ENCODE data around the gene LTBR.

Gene LTBR

DNA sequence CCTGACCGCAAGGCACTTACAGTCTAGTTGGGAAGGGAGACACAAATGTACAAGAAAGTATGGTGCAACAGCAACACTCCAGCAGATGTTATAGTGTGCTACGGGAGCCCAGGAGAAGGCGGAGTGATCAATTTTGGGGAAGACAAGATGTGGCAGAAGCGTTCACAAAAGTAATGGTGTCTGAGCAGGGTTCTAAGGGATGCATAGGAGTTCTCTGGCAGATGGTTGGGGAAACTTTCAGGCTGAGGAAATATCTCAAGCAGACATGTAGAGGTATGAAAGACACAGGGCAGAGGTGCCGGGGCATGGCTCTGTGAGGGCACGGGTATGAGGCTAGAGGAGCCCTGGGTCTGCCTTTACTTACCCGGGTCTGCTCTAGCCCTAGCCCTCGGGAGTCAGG, 37.0 kb upstream of the LTBR start:
- DNase-seq (ENCODE audit: low read depth) = no peak

DNA sequence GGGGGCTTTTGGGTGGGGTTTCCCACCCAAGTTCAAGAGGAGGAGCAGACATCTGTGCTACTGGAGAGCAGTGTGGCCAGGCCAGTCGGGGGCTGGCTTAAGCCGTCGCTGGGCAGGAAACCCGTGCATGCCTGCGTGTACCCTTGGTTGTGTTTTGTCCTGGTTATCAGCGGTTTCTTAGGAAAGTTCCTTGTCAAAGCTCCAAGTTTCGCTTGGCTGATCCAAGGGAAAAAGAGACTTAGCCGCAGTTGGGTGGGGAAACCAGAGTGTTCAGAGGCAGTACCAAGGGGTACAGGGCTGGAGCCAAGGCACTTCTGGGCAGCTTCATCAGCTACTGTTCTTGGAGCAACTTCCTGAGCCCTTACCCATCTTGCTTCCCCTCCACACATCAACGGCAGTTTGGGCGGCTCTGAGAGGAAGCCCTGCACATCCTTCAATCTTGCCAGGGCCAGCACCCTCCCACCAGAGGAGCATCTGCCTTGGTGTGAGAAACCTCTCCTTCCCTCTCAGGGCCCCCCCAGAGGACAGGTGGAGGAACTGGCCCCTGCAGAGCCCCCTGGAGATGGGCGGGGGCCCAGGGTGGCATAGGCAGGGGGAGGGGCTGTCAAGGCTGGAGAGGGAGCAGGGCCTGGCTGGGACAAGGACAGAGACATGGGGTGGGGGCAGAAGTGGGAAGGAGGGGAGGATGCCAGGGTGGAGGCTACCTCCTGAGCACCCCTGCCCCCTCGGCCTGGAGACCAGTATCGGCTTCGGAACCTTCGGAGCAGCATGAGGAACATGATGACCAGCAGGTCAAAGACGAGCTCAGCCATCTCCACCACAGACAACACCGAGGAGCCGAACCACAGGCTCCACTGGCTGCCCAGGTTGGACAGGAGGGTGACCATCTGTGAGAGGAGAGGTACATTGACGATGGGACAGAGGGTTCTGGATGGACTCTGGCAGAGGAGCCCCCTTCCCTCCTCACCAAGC, 36.3 kb upstream of the LTBR start:
- DNase-seq (ENCODE audit: low read depth) = no peak

DNA sequence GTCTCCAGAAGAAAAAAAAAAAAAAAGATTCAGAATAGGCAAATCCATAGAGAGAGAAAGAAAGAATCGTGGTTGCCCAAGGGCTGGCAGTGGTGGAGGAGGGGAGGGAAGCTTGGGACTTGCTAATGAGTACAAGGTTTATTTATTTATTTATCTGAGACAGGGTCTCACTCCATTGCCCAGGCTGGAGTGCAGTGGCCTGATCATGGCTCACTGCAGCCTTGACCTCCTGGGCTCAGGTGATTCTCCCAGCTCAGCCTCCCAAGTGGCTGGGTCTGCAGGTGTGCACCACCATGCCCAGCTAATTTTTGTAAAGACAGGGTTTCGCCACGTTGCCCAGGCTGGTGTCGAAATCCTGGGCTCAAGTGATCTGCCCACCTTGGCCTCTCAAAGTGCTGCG, 32.3 kb upstream of the LTBR start:
- DNase-seq (ENCODE audit: low read depth) = no peak

DNA sequence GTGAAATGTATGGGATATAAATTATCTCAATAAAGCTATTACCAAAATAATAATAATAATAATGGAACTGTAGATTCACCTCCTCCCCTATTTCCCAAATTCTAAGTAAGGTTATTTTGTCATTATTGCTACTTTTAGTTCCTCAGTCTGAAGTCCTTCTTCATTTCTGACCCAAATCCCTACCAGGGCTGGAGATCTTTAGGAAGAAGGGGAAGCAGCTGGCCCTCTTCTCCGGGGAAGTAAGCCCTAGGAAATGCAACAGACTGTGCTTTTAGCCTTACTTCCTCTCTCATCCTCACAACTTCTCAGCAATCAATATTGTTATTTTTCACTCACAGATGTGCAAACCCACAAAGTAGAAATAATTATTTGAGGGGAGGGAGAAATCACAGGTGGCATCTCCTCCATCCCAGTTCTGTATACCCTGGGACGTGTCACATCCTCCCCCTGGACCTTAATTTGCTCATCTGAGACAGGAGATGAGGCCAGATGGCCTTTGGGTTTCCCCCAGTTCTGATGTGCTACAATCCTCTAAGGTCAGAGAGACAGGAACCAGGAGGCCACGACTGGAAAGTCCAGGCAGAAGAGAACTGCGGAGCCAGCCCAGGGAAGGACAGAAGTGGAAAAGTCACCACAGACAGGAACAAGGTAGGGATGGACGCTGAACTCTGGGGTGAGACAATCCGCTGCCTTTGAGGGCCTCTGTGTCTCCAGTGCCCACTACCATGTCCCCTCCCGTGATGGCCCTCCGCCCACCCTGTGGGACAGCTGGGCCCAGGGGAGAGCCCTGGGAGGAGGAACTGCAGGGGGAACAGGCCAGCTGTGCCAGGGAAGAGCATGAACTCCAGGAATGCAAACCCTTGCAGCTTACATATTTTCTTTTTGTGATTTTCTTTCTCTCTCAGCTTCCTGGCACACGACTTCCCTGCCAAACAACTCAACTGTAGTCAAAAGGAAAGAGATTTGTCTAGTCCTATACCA, 31.5 kb upstream of the LTBR start:
- DNase-seq (ENCODE audit: low read depth) = no peak

DNA sequence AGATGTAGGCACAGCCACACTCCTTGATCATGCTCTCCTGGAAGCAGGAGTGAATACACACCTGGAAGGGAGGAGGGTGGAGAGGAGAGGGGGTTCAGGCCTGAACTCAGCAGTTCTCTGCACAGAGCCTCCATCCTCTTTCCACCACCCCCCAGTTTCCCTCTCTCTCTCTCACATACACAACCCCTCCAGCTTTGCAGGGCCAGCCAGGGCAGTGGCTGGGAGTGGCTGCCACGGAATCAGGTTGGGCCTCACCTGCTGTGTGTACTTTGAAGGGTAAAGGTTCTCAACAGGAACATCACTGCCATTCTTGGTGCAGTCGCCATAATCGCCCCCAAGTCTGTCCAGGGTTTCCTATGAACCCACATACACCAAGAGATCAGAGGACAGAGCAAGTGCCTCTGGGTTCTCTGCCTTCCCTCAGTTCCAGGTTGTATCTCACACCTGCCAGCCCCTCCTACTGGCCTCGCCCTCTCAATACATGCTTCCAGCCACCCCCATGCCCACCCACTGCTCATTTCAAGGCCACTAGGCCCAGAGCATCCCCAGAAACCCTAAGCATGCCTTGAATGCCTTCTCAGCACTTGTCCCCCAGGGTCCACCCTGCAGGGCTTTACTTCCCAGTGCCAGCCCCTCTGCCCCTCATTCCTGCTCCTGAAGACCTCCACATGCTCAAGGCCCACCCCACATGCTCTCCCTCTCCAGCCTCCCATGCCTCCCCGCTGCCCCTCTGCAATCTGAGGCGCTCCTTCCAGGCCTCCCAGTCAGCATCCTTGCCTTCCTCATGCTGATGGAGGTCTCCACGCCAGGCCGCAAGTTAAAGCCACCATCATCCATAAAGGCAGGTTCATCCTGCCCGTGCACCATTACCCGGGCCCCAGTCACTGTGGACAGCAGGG, 29.2 kb upstream of the LTBR start:
- DNase-seq (ENCODE audit: low read depth) = no peak

DNA sequence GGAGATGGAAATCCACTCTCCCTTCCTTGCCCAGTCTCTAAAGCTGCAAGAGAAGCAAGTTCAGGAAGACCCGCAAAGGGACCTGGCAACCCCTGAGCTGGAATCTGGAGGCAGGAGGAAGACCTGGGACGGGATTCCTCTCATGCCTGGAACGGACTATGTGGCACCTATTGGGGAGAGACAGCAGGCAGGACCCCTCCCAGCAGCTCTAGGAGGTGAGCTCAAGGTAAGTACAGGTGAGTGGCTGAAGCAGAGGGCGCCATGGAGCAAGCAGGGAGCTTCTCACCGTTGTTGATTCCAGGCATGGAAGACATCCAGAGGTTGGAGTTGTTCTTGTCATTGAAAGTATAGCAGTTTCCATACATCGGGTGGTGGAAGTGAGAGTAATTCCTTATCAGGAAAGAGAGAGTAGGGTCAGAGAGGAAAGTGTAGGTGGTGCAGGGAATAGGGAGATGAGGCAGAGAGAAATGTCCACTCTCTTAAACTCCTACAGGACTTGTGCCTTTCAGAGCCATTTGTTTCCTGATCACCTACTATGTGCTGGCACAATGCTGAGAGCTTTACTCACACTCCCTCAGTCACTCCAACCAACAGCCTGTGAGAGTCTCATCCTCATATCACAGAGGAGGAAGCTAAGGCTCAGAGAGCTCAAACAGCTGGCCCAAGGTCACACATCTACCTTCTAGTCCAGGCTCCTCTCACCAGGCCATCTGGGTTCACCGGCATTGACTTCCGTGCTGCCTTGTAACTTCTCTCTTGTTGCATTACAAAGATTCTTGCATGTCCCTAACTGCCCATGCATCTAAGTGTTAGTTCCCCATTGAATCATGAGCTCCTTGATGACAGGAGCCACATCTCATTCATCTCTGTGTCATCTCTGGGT, 28.2 kb upstream of the LTBR start:
- DNase-seq (ENCODE audit: low read depth) = no peak

DNA sequence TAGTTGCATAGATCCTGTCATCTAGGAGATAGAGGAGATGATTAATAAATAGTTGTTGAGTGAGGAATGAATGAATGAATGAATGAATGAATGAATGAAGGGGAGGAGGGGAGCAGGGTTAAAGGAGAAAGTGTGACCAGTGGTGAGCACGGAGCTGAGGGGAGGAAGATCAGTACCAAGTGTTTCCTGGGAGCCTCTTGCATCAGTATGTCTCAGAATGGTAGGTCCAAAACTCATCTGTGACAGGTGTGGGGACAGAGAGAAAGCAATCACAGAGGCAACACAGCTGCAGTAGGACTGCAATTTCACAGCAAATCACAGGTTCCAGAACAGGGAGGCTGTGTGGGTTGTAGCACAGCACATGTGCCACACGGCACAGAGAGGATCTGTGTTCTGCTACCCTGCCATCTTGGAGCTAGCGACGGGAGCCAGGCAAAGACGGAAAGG, 27.6 kb upstream of the LTBR start:
- DNase-seq (ENCODE audit: low read depth) = no peak

DNA sequence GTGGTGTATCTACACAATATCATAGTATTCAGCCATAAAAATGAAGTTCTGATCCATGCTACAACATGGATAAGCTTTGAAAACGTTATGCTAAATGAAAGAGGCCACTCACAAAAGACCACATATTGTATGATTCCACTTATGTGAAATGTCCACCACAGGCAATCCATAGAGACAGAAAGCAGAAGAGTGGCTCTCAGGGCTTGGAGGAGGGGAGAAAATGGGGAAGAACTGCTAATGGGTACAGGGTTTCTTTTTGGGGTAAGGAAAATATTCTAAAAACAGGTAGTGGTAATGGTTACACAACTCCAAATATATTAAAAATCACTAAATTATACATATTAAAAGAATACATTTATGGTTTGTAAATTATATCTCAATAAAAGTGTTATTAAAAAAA, 25.1 kb upstream of the LTBR start:
- no peak for DNase-seq (ENCODE audit: low read depth)

DNA sequence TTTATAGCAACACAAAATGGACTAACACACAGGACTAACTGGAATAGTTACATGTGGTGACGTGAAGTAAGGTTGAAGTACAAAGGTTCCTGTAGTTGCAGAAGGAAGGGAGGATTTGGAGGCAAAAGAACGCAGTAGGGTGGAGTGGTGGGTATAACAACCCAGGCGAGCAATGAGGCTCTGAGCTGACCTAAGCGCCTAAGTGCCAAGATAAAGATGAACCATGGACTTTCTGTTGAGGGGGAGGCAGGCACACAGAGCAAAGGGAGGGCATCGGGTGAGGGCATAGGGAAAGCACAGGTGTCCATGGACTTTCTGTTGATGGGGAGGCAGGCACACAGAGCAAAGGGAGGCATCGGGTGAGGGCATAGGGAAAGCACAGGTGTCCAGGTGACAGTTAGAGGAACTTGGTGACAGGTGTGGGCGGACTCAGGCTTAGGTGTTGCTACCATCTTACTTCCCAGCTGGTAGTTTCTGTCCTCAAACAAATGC, 23.8 kb upstream of the LTBR start:
- no peak for DNase-seq (ENCODE audit: low read depth)

DNA sequence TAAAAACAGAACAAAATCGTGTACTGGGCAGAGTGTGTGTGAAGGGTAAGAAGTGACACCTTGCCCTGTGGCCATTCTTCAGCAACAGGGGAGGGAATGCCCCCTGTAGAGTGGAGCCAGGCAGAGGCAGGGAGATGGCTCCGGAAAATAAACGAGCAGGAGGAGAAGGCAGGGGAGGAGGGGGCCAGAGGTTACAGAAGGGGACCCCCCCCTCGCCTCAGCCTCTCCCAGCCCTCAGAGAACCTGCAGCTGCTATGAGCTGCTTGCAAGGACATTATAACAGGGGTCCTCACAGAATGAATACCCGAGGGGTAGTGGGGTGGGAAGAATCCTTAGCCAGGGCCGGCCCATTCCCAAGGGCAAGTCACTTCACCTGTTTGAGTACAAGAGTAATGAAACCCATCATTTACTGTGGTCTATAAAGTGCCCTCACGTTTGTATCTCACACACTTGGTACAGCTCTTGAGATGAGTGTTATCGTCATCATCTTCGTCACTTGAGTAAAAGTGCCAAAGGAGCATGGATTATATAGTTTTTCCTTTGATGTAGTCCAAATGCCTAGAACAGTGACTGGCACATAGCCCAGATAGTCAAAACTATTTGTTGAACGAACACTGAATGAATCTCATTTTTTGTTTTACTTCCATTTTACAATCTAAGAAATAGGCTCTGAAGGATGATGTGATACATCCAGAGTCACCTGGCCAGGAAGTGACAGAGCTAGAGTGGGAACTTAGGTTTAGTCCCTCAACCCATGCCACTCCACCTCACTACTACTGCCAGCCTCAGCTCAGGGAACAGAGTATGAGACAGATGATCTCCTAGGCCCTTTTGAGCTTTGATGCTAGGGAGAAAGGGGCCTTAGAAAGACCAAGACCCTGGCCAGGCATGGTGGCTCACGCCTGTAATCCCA, 23.1 kb upstream of the LTBR start:
- DNase-seq (ENCODE audit: low read depth) = no peak

DNA sequence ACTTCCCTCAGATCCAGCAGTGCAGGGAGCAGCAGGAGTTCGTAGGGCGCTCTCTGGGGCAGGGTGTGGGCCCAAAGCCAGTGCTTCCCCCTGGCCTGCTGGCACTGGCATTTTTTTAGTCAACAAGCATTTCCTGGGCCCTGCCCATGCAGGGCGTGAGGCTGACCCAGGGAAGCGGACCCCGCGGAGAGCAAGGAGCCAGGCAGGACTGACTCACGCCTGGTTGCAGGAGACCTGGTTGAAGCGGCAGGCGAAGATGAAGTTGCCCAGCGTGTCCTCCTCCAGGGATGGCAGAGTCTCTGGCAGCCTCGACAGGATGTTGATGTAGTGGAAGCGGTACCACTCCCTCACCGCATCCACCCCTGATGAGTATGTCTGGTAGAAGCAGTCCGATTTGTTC, 22.1 kb upstream of the LTBR start:
- DNase-seq (ENCODE audit: low read depth) = no peak

DNA sequence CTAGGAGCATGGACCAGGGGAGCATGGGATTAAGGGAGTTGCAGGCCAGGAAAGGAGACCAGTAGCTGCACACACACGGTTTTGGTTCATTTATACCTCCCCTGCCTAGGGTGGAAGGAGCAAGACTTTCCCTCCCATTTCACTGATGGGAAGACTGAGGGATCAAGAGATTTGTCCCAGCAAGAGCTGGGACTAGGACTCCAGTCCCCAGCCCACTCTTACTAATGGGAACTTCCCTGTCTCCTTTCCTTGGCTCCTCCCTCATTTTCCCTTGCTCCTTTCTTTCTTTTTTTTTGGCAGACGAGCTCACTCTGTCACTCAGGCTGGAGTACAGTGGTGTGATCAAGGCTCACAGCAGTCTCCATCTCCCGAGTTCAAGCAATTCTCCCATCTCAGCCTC, 21.6 kb upstream of the LTBR start:
- no peak for DNase-seq (ENCODE audit: low read depth)

DNA sequence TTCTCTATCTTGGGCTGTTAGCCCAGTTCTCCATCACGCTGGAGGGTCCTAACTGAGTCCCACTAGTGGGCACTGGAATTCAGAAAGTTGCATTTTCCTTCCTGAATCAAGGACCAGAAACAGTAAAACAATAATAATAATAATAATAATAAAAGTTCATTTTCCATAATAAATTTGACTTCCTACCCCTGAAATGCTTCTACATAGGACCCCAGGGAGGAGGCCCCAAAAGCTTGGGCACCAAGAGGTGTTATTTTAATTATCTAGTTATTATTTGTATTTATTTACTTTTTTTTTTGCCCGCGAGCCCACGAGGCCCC, 21.0 kb upstream of the LTBR start:
- no peak for DNase-seq (ENCODE audit: low read depth)

DNA sequence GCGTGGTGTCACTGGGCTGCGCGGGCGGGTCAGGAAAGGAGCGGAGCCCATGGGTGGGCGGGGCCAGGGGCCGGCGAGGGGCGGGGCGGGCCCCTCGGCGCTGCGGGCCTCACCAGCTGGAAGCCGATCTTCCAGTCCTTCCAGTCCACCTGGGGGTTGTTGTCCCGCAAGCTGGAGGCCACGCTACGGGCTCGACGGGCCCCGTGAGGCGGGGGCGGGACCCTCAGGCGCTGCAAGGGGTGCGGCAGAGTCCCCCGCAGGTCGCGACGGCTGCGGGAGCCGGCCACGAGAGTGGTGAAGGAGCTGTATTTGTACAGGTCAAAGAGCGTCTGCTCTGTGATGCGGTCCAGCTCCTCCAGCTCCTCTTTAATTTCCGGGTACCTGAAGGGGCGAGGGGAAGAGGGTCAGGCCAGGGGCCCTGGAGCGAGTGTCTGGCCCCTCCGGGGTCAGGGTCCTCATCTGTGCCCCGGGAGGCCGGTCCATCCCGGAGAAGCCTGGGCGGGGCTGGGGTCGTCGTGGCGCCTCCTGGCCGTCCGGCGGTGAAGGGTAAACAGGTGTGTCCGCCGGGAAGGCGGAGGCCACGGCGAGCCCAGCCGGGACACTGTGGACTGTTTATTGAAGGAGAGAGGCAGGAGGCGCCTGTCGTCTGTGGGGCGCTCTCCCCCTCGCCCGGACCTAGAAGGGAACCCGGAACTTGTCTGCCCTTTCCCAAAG, 20.5 kb upstream of the LTBR start:
- DNase-seq (ENCODE audit: low read depth) = peak; percentile 67

DNA sequence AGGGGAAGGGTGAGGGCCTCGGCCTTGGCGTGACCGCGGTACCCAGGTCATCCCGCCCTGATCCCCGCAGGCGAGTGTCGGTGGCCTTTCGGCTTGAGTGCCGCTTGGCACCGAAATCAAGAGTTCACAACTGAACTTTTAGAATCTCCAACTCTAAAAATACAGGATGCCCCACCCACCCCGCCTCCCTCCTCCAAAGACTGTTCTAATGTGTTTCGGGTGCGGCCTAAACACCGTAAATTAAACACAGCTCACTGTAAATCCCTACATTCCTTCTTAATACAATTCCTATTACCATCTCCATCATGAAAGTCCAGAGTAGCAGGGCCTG, 20.0 kb upstream of the LTBR start:
- DNase-seq (ENCODE audit: low read depth) = no peak

DNA sequence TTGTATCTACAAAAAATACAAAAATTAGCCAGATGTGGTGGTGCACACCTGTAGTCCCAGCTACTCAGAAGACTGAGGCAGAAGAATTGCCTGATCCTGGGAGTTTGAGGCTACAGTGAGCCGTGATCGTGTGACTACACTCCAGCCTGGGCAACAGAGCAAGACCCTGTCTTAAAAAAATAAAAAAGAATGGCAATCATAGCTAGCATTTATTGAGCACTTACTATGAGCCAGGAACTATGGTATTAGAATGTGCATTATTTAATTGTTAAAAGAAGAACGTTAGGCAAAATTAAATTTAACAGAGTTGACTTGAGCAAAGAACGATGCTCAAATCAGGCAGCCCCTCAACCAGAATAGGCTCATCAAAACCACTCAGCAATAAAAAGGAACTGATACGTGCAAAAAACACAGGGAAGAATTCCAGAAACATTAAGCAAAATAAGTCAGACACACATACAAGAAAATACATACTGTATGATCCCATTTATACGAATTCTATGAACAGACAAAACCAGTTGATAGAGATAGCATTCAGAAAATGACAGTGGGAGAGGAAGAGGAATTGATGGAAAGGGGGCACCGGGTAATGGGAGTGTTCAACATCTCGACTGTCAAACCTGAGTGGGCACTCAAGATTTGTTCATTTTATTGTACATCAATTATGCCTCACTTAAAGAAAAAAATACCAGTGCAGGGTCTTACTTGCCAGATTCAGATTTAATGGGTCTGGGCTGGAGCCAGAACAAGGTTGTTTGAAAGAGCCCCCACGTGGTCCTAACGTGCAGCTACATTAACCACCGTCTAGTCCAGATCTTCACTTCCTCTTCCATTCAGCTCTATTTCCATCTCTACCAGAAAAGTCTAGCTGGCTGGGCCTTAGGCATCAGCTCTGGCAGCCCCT, 16.6 kb upstream of the LTBR start:
- DNase-seq (ENCODE audit: low read depth) = no peak

DNA sequence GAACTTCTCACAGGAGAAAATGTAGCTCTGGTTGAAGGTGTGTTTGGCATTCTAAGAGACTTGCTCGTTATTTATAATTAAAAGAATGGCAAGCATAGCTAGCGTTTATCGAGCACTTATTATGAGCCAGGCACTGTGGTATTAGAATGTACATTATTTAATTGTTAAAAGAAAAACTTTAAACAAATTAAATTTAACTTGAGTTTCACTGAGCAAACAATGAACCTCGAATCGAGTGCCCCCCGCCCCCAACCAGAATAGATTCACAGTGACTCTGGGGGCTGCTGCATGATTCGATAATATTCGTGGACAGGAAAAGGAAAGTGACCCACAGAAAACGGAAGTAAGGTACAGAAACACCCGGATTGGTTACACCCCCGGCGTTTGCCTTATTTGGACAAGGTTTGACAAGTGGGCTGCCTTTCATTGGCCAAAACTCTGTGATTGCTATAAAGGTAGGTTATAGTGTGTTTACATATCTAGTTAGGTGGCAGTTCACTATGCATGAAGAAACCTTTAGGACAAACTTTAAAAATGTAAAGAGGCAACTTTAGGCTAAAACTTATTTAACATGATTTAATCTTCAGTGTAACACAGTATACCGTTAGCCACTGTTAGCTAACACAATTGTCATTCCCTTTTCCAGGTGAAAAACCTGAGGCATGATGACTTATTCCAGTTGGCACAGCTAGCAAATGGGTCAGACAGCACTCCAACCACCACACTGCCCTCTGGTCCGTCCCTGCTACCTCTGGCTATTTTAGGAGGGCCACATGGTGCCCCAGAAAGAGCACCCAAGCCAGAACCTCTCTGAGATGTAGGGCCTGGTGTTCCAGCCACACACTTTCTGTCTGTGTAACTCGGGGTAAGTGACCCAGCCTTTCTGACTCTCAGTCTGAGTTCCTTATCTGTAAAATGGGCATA, 15.7 kb upstream of the LTBR start:
- DNase-seq (ENCODE audit: low read depth) = no peak
